Measurements from ENCODE around the gene DUSP7. TPM values are rescaled to one million over a fixed set of nuclear protein-coding genes. Genes with fewer than 3 reads are reported as not detected.
A peak's percentile ranks its signal among the peaks of the same experiment; 100 is the strongest.

Gene DUSP7
- total and polyA plus RNA-seq, 2 donors (not counting 3 experiments of a cell fraction or from before 2014, with no cell fraction given) = 29.2 to 37.7 TPM

DNA sequence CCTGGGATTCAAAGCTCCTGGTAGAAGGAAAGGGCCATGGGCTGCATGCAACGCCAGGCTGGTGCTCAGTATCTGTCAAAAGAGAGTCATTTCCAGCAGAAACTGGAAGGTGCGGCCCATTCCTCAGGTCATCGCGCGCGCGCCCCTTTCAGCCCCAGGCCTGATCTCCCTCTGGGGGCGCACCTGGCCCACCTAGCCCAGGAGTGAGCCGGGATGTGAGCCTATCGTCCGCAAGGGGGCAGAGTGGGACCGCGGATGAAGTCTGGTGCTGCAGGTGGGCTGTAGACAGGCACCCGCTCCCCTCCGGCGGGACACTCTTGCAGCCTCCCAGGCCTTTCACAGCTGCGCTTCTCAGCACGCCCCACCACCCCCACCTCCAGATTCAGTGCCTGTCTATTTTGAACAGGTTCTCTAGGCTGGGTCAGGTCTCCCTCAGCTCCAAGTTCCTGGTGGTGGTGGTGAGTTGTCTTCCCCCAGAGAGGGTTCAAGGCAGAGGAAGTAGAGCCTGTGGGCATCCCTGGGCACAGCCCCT lies 54.9 kb downstream of the DUSP7 start:
- peak; percentile 88 for FAIRE-seq
- no peaks in the 10 kb centered on the region for H3K9me1 ChIP-seq (replicated peaks; ENCODE audit: control insufficient read depth, extremely low read depth, insufficient read depth, low read length)
- dilution Hi-C loops (cut with MboI; ENCODE audit: extremely low pct_ligation_motif_present, low sequenced_read_pairs) = no loop called here

More for the DNA sequence above, 54.9 kb downstream of the DUSP7 start:
- peaks cover 13% of the 10 kb centered on the region for H3K4me1 ChIP-seq (ENCODE audit: control insufficient read depth, extremely low read depth, insufficient read depth, low read length)
- H3K4me3 ChIP-seq (replicated peaks in 1 of 3; ENCODE audit: insufficient read depth in 1 of 3, low read depth in 1 of 3, low read length in 3 of 3) = no peak overlapping the region
- H3K36me3 ChIP-seq (ENCODE audit: control insufficient read depth in 2 of 2, extremely low read depth in 1 of 2, insufficient read depth in 2 of 2, low read length in 2 of 2) = no peaks in the 10 kb centered on the region
- H3K27me3 ChIP-seq (ENCODE audit: control insufficient read depth in 2 of 2, insufficient read depth in 2 of 2, low read length in 2 of 2) = no peaks in the 10 kb centered on the region
- BruUV-seq (replicated peaks) = no TSS peak
- no peaks in the 10 kb centered on the region for H3K9me3 ChIP-seq (replicated peaks; ENCODE audit: control insufficient read depth, insufficient read depth, low read length)
- ChIA-PET POLR2A (no interaction called here), CTCF (interaction anchor here (0.7 to 10.4 kb wide), 35 partner anchors 8 to 411 kb away, joined by 3 to 260 read pairs (median 5); partner anchors contain the start of genes ACY1, DUSP7, PARP3 and POC1A)
- H3K27ac ChIP-seq (ENCODE audit: insufficient read depth, low read depth, low read length) = no peak overlapping the region
- no peaks in the 10 kb centered on the region for H3K79me2 ChIP-seq (ENCODE audit: control insufficient read depth, insufficient read depth, low read length)
- no peaks in the 10 kb centered on the region for H4K20me1 ChIP-seq (replicated peaks; ENCODE audit: control insufficient read depth, extremely low read depth, insufficient read depth, low read length)
- peak; percentile 70 for DNase-seq (ENCODE audit: low read depth, low spot score)
- H2AFZ ChIP-seq (ENCODE audit: low read depth, low read length) = no peak overlapping the region
- no peak overlapping the region for H3K9ac ChIP-seq (replicated peaks; ENCODE audit: extremely low read depth, insufficient read depth, low read length)
- intact Hi-C loops (cut with micrococcal nuclease) = loop anchor here (1.0 to 5.0 kb wide), 6 partner anchors 52 to 338 kb away; partner anchors contain the start of gene ALAS1
- TF ChIP-seq POLR2AphosphoS5 (IDR thresholded peaks at IDR 0.05; ENCODE audit: insufficient read depth, low read depth, low read length) (peak; percentile 34), MYC (IDR thresholded peaks at IDR 0.05; ENCODE audit: low read depth, low read length) (no peak), CTCF (IDR thresholded peaks at IDR 0.05; ENCODE audit: extremely low read depth in 1 of 2, insufficient read depth in 1 of 2, low read depth in 1 of 2, low read length in 2 of 2) (peak; percentile 94 to 97)
- no peak overlapping the region for H3K4me2 ChIP-seq (ENCODE audit: insufficient read depth, low read length)
